Gastroesophageal sphincter (tissue), 3 donors: ENCODE measurements around the gene MEGF8.

Experiments used
- POLR2A ChIP-seq, 2 donors: fragments of 450-650 bp; IDR thresholded peaks; one replicate each; pipeline ENCODE4 v1.6.1; 2017; ENCODE audit warnings: antibody characterized with exemption in 2 of 2, mild to moderate bottlenecking in 2 of 2, moderate library complexity in 1 of 2
- TF ChIP-seq, protein P1 (sequence below), 4 experiments: fragments of 200-600 bp in 2 of 4; fragments of 450-650 bp in 2 of 4; sonication (generic) in 1 of 4; IDR thresholded peaks; one replicate each; pipeline ENCODE4 v1.5.1; 2017 to 2019; ENCODE audit warnings: antibody characterized with exemption in 4 of 4, mild to moderate bottlenecking in 2 of 4, moderate library complexity in 2 of 4

GRCh38 chr19:42426643-42427042, 101.2 kb downstream of the MEGF8 start:
- TF ChIP-seq, protein P1, sequence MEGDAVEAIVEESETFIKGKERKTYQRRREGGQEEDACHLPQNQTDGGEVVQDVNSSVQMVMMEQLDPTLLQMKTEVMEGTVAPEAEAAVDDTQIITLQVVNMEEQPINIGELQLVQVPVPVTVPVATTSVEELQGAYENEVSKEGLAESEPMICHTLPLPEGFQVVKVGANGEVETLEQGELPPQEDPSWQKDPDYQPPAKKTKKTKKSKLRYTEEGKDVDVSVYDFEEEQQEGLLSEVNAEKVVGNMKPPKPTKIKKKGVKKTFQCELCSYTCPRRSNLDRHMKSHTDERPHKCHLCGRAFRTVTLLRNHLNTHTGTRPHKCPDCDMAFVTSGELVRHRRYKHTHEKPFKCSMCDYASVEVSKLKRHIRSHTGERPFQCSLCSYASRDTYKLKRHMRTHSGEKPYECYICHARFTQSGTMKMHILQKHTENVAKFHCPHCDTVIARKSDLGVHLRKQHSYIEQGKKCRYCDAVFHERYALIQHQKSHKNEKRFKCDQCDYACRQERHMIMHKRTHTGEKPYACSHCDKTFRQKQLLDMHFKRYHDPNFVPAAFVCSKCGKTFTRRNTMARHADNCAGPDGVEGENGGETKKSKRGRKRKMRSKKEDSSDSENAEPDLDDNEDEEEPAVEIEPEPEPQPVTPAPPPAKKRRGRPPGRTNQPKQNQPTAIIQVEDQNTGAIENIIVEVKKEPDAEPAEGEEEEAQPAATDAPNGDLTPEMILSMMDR (IDR thresholded peaks at IDR 0.05): no peak
- TF ChIP-seq POLR2A (IDR thresholded peaks at IDR 0.05): no peak
